Measurements from ENCODE around the gene CIBAR2.

The CIBAR2 gene

GRCh38 chr16:85112364-85112763, at the start of gene CIBAR2:
Gene CIBAR2, minus strand, starts transcription at chr16:85112472. Its CDS starts 120 bp downstream, at chr16:85112352.
- Mint-ChIP-seq H3K36me3 (ENCODE audit: low read depth) (no peaks in the 10 kb centered on the region), H3K27me3 (ENCODE audit: low read depth) (peaks cover 26% of the 10 kb centered on the region), H3K4me3 (no peak within 1 kb of the TSS), H3K9me3 (no peaks in the 10 kb centered on the region), H3K27ac (peak within 1 kb of the TSS in 2 of 3 experiments; percentile 20 to 53), H3K4me1 (peaks cover 20% of the 10 kb centered on the region)
- TF ChIP-seq CTCF (IDR thresholded peaks at IDR 0.05; ENCODE audit: unreplicated experiment in 3 of 3), result no peak

DNA sequence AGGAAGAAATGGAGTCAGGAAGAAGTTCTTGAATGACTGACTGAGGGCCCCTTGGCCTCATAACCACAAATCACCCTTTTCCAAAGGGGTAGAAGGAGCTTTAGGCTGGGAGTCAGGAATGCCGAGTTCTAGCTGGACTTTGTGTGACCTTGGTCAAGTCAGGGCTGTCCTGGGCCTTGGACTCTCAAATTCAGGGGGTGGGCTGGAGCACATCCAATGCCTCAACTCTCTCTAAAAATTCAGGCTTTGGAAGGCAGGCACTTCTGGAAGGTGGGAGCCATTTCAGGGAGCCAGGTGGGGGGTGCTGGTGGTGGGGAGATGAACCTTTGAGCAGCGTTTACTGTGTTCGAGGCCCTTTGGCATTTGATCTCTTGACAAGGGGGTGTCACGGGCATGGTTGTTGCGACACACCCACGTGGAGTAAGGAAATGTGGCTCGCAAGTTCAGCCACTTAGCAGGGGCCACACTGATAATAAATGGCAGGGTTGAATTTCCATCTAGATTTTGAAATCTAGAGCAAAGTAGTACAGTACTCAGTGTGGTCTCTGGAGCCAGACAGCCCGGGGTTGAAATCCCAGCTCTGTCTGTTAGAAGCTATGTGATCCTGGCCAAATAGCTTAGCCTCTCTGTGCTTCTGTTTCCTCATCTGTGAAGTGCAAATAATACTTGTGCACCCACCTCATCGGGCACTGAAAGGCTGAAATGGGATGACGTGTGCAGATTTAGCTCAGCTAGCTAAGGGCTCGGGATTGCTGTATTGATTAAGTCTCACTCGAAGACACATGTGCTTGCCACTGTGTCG, 47.1 kb upstream of the CIBAR2 start:
- Mint-ChIP-seq H3K4me1 (peaks cover 77% of the 10 kb centered on the region), H3K27me3 (ENCODE audit: low read depth) (no peaks in the 10 kb centered on the region), H3K27ac (peak overlapping the region; percentile 77 to 89 (median 78)), H3K4me3 (no peak overlapping the region), H3K9me3 (no peaks in the 10 kb centered on the region), H3K36me3 (ENCODE audit: low read depth) (no peaks in the 10 kb centered on the region)
- TF ChIP-seq CTCF (IDR thresholded peaks at IDR 0.05; ENCODE audit: unreplicated experiment in 3 of 3), result no peak

DNA sequence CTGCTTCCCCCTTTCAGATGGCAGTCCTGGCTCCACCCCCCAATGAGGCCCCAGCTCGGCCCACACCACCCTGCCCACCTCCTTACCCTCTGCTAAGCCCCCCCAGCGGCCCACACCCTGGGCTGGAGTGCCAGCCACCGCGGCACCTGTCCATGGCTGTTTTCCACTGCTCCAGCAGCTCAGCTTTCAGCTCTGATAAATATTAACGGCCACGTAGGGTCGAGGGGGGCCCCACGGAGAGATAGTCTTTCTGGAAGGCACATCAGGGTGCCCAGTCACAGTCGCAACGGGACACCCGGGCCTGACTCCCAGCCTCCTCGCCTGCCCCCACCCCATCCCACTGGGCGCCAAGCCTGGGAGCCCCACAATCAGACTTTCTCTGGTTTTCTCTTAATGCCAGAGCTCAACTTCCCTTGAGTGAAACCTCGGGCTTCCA, 46.5 kb upstream of the CIBAR2 start:
- Mint-ChIP-seq H3K27ac (peak overlapping the region; percentile 77 to 89 (median 78)), H3K4me3 (no peak overlapping the region), H3K4me1 (peaks cover 74% of the 10 kb centered on the region), H3K27me3 (ENCODE audit: low read depth) (no peaks in the 10 kb centered on the region), H3K9me3 (no peaks in the 10 kb centered on the region), H3K36me3 (ENCODE audit: low read depth) (no peaks in the 10 kb centered on the region)
- no peak for TF ChIP-seq CTCF (IDR thresholded peaks at IDR 0.05; ENCODE audit: unreplicated experiment in 3 of 3)

DNA sequence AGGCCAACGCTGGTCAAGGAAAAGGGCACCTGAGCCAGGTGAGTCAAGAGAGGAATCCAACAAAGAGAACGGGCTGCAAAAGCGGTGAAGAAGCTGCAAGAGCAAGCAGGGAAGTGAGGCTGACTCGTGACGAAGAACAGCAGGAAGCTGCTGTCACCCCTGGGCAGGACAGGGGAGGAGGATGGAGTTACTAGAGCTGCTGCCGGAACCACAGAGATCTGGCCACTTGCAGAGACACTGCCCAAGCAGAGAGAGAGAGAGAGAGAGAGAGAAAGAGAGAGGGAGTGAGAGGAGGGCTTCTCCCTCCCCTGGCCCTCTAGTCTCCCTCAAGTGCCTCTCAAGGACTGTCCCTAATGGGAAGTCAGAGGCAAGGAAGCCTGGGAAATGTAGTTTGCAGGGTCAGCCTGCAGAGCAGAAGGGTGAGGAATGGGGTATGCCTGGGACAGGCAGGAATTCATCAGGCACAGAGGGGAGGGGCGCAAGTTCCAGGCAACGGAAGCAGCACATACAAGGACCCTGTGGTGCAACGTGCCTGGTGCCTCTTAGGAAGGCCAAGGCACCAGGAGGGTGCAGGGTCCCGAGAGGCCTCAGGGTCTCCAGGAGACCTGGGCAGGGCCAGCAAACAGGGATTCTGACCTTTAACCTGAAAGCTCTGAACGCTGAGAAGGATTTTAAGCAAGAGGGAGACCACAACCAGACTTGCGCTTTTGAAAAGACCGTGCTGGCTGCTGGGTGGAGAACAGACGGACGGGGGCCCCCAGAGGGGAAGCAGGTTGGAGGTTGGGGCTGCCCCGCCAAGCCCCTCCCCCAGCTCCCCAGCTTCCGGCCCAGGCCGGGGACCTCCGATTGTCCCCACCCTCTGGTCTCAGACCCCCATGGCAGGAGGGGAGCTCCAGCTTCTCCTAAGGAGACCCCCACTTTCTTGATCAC, 45.8 kb upstream of the CIBAR2 start:
- Mint-ChIP-seq H3K27ac (peak overlapping the region; percentile 77 to 82 (median 78)), H3K4me3 (peak overlapping the region; percentile 14 to 50 (median 38)), H3K36me3 (ENCODE audit: low read depth) (no peaks in the 10 kb centered on the region), H3K27me3 (ENCODE audit: low read depth) (no peaks in the 10 kb centered on the region), H3K9me3 (no peaks in the 10 kb centered on the region), H3K4me1 (peaks cover 75% of the 10 kb centered on the region)
- TF ChIP-seq CTCF (IDR thresholded peaks at IDR 0.05; ENCODE audit: unreplicated experiment in 3 of 3), result no peak

DNA sequence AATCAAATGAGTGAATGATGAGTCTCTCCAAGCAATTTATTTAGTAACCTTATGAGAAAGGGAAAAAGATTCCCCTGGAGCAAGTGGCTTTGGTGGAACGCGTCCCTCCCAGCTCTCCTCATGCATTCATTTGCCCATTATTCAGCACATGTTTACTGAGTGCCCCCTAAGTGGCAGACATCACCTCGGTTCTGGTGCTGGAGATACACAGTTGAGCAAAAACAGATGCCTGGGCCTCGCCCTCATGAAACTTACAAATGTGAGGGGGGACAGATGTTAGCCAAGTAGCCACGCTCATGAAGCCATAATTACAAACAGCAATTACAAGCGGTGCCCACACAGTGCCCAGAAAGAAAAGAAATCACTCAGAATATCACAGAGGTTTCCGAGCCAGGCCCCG, 45.1 kb upstream of the CIBAR2 start:
- TF ChIP-seq CTCF (IDR thresholded peaks at IDR 0.05; ENCODE audit: unreplicated experiment in 3 of 3), result no peak
- H3K4me1 Mint-ChIP-seq, result peaks cover 71% of the 10 kb centered on the region
- H3K4me3 Mint-ChIP-seq, result peak overlapping the region in 2 of 3 experiments; percentile 14 to 38
- H3K36me3 Mint-ChIP-seq (ENCODE audit: low read depth), result no peaks in the 10 kb centered on the region
- H3K9me3 Mint-ChIP-seq, result no peaks in the 10 kb centered on the region
- no peaks in the 10 kb centered on the region for H3K27me3 Mint-ChIP-seq (ENCODE audit: low read depth)
- H3K27ac Mint-ChIP-seq, result peak overlapping the region; percentile 77 to 82 (median 77)
